ENCODE results near the gene TGFBI. TPM values are rescaled to one million over a fixed set of nuclear protein-coding genes. Genes with fewer than 3 reads are reported as not detected.

TGFBI gene
- total RNA-seq, 1 experiment from 2014 or later, result 115 TPM

- H3K36me3 ChIP-seq (ENCODE audit: insufficient read depth, low read length, poor library complexity, severe bottlenecking), result no peaks in the 10 kb centered on the region
- TF ChIP-seq, protein P1, sequence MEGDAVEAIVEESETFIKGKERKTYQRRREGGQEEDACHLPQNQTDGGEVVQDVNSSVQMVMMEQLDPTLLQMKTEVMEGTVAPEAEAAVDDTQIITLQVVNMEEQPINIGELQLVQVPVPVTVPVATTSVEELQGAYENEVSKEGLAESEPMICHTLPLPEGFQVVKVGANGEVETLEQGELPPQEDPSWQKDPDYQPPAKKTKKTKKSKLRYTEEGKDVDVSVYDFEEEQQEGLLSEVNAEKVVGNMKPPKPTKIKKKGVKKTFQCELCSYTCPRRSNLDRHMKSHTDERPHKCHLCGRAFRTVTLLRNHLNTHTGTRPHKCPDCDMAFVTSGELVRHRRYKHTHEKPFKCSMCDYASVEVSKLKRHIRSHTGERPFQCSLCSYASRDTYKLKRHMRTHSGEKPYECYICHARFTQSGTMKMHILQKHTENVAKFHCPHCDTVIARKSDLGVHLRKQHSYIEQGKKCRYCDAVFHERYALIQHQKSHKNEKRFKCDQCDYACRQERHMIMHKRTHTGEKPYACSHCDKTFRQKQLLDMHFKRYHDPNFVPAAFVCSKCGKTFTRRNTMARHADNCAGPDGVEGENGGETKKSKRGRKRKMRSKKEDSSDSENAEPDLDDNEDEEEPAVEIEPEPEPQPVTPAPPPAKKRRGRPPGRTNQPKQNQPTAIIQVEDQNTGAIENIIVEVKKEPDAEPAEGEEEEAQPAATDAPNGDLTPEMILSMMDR (conservative IDR thresholded peaks at IDR 0.05; ENCODE audit: low read depth, low read length), result no peak
- no peak for TF ChIP-seq EZH2 (IDR thresholded peaks at IDR 0.05; ENCODE audit: borderline replicate concordance, low read depth, low read length, poor library complexity, severe bottlenecking)
- H3K27ac ChIP-seq (ENCODE audit: low read depth, low read length, poor library complexity, severe bottlenecking), result no peak overlapping the region
- no peak for DNase-seq (ENCODE audit: low spot score)
- no peaks in the 10 kb centered on the region for H3K4me1 ChIP-seq (ENCODE audit: insufficient read depth, low read length, poor library complexity, severe bottlenecking)
- no peaks in the 10 kb centered on the region for H3K9me3 ChIP-seq (ENCODE audit: low read depth, low read length, poor library complexity, severe bottlenecking)
- H3K27me3 ChIP-seq (replicated peaks; ENCODE audit: insufficient read depth, low read depth, low read length, poor library complexity), result peaks cover 5% of the 10 kb centered on the region
- CTCF ChIA-PET, result no interaction called here
- intact Hi-C loops (cut with micrococcal nuclease; ENCODE audit: unreplicated experiment), result no loop called here
- no TSS peak for BruUV-seq (replicated peaks)
- no peak overlapping the region for H3K4me3 ChIP-seq (ENCODE audit: low read depth, low read length, poor library complexity, severe bottlenecking)
- POLR2A ChIA-PET (ENCODE audit: low non-redundant PET), result no interaction called here
Measured at GRCh38 chr5:136086783-136087566, 58.2 kb downstream of the TGFBI start.

GRCh38 chr5:136087961-136088871 lies 59.4 kb downstream of the TGFBI start:
- Histone ChIP-seq H3K27ac (ENCODE audit: low read depth, low read length, poor library complexity, severe bottlenecking) (no peak overlapping the region), H3K4me1 (ENCODE audit: insufficient read depth, low read length, poor library complexity, severe bottlenecking) (no peaks in the 10 kb centered on the region), H3K27me3 (replicated peaks; ENCODE audit: insufficient read depth, low read depth, low read length, poor library complexity) (peaks cover 1% of the 10 kb centered on the region), H3K9me3 (ENCODE audit: low read depth, low read length, poor library complexity, severe bottlenecking) (no peaks in the 10 kb centered on the region), H3K36me3 (ENCODE audit: insufficient read depth, low read length, poor library complexity, severe bottlenecking) (no peaks in the 10 kb centered on the region), H3K4me3 (ENCODE audit: low read depth, low read length, poor library complexity, severe bottlenecking) (no peak overlapping the region)
- no peak for TF ChIP-seq EZH2 (IDR thresholded peaks at IDR 0.05; ENCODE audit: borderline replicate concordance, low read depth, low read length, poor library complexity, severe bottlenecking)
- TF ChIP-seq, protein P1 (conservative IDR thresholded peaks at IDR 0.05; ENCODE audit: low read depth, low read length), result no peak
- POLR2A ChIA-PET (ENCODE audit: low non-redundant PET), result no interaction called here
- CTCF ChIA-PET, result no interaction called here
- DNase-seq (ENCODE audit: low spot score), result no peak
- intact Hi-C loops (cut with micrococcal nuclease; ENCODE audit: unreplicated experiment), result no loop called here
- BruUV-seq (replicated peaks), result no TSS peak

DNA sequence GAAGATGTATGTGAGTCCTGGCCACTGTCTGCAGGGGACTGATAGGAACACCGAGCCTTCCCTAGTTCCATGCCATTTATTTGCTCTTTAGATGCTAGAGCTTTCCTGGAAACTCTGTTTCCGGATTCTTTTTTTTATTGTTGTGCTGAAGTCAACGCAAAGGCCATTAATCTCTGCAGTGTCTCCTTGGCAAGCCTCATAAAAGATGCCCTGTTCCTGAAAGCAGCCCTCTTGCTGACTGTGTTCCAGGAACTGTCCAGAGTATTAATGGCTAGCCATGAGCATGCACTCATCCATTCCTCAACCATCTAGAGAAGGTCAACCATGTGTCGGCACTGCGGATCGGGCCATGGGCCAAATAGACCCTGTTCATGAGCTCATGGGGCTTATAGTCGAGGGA lies 61.0 kb downstream of the TGFBI start:
- no peak overlapping the region for H3K4me3 ChIP-seq (ENCODE audit: low read depth, low read length, poor library complexity, severe bottlenecking)
- ChIA-PET POLR2A (ENCODE audit: low non-redundant PET) (no interaction called here), CTCF (no interaction called here)
- no peak for TF ChIP-seq EZH2 (IDR thresholded peaks at IDR 0.05; ENCODE audit: borderline replicate concordance, low read depth, low read length, poor library complexity, severe bottlenecking)
- TF ChIP-seq, protein P1 (conservative IDR thresholded peaks at IDR 0.05; ENCODE audit: low read depth, low read length), result no peak
- intact Hi-C loops (cut with micrococcal nuclease; ENCODE audit: unreplicated experiment), result no loop called here
- H3K27me3 ChIP-seq (replicated peaks; ENCODE audit: insufficient read depth, low read depth, low read length, poor library complexity), result no peaks in the 10 kb centered on the region
- no TSS peak for BruUV-seq (replicated peaks)
- H3K36me3 ChIP-seq (ENCODE audit: insufficient read depth, low read length, poor library complexity, severe bottlenecking), result no peaks in the 10 kb centered on the region
- no peak for DNase-seq (ENCODE audit: low spot score)
- H3K27ac ChIP-seq (ENCODE audit: low read depth, low read length, poor library complexity, severe bottlenecking), result no peak overlapping the region
- peaks cover 8% of the 10 kb centered on the region for H3K4me1 ChIP-seq (ENCODE audit: insufficient read depth, low read length, poor library complexity, severe bottlenecking)
- no peaks in the 10 kb centered on the region for H3K9me3 ChIP-seq (ENCODE audit: low read depth, low read length, poor library complexity, severe bottlenecking)
